ENCODE results near the gene MGLL.

Gene MGLL

DNA sequence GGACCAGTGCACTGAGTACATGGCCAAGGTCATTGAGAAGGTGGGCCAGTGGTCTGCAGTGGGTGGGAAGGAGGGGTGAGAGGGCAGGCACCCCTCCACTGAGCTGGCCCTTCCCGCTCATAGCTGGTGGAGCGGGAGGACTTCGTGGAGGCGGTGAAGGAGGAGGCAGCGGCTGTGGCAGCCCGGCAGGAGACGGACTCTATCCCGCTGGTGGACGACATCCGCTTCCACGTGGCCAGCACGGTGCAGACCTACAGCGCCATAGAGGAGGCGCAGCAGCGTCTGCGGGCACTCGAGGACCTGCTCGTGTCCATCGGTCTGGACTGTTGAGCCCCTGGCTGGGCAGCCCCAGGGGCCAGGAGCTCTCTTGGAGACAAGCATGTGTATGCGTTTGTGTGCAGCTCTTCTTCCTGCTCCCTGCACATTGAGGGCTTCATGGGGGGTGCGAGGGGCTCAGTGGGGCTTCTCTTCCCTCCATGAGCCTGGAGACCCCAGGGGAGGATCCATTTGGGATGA is 142.1 kb downstream of the MGLL start:
- in situ Hi-C loops (cut with HindIII; ENCODE audit: low sequenced_read_pairs), result loop anchor here (5.0 kb wide), 1 partner anchor 73 kb away; no protein-coding TSS in a partner anchor

DNA sequence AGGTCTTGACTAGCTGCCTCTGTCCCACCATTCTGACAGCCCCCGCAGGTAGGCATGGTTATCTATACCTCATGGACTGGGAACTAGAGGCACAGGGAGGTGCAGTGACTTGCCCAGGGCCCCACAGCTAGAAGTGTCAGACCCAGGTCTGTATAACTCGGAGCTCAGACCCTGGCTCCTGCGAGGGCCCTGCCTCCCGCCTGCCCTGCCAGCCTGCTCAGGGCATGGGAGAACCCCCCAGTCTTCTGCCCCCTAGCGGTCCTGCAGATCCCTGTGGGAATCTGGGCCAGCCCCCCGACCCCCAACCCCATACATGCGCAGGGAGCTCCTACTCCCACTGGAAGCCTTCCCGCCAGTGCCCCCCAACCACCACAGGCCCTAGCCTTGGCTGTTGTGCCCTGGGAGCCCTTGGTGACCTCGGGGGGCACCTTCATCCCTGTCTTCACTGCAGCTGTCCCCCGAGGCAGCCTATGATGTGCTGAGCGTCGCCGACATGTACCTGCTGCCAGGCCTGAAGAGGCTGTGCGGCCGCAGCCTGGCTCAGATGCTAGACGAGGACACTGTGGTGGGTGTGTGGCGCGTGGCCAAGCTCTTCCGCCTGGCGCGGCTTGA is 142.7 kb downstream of the MGLL start:
- in situ Hi-C loops (cut with HindIII; ENCODE audit: low sequenced_read_pairs), result loop anchor here (5.0 kb wide), 1 partner anchor 72 kb away; no protein-coding TSS in a partner anchor

DNA sequence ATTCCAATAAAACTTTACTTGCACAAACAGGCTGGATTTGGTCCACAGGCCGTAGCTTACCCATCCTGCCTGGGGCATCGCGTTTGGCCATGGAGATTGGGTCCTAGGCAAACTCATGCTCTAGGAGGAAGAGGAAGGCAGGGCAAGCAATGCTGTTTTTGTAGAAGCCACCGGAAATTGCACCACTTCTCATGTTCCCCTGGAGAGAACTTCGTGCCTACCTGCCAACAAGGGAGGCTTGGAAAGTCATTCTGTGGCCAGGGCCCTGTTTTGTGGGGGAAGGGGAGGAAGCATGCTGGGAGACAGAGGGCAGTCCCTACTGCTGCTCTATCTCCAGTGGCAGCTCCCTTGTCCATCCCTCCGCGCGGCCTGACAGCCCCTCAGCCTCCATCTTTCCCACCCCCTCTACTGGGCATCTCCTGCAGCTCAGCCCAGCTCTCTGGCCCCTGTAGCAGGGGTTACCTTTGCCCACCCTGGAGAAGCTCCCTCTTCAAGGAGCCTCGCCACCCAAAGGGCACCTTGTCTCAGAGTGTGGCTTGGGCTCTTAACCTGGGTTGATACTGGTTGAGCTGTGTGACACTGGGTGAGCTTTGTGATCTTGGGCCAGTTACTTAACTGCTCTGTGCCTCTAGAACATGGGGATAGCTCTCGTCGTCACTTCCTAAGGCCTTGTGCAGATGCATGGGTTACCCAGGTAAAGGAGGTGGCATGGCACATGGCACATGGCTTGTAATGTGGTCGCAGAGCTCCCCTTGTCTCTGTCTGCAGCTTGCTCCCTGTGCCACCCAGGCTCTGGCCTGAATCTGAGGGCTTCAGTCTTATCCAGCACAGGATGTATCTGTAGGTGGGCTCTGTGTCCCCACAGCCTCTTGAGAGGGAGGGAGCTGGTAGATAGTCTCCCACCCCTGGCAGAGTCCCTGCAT is 143.4 kb downstream of the MGLL start:
- in situ Hi-C loops (cut with HindIII; ENCODE audit: low sequenced_read_pairs), result no loop called here

DNA sequence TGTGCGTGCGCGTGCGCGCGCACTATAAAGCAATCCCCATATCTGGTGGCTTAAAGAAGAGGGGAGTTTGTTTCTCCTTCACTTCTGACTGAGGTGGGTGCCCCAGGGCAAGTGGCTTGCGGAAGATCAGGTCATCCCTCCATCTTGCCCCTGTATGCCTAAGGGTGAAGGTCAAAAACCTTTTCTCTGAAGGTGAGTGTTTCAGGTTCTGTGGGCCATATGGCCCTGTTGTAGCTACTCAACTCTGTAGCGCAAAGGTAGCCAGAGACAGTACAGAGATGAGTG is 144.1 kb downstream of the MGLL start:
- in situ Hi-C loops (cut with HindIII; ENCODE audit: low sequenced_read_pairs), result no loop called here

DNA sequence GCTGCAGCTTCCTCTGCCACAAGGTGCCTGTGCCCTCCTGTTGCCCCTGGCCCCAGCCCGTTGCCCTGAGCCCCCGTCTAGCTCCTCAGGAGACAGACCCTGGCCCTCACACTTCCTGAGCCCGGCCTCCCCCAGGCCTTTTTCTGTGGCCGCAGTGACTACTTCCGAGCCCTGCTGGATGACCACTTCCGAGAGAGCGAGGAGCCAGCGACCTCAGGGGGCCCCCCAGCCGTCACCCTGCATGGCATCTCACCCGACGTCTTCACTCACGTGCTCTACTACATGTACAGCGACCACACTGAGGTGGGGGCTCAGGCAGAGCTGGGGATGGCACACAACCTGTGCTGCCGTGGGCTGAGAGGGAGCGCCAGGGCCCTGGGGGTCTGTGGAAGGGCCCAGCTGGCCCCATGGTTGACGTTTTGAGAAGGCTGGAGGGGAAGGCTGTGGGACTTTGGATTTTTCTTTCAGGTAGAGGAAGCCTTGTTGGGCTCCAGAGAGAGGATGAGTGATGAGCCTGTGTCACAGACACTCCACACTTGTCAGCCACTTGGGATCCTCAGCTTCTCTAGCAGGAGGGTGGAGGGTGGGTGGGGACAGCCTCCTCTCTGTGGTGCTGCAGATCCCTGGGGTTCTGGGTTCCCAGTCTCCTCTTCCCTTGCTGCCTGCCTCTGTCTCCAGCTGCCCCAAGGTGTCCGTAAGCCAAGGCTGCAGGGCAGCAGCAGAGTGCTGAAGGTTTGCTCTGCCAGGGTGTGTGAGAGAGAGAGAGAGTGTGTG is 144.6 kb downstream of the MGLL start:
- in situ Hi-C loops (cut with HindIII; ENCODE audit: low sequenced_read_pairs), result no loop called here

DNA sequence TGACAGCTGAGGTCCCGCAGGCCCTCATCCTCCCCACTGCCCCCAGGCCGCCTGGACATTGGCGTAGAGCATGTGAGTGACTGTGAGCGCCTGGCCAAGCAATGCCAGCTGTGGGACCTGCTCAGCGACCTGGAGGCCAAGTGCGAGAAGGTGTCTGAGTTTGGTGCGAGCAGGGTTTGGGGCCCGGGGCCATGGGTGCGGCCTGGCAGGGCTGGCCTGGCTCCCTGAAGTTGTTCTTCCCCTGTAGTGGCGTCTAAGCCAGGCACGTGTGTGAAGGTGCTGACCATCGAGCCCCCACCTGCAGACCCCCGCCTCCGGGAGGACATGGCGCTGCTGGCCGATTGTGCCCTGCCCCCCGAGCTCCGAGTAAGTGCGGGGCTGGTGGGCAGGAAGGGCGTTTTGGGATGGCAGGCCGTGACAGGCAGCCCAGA is 145.4 kb downstream of the MGLL start:
- in situ Hi-C loops (cut with HindIII; ENCODE audit: low sequenced_read_pairs), result no loop called here

DNA sequence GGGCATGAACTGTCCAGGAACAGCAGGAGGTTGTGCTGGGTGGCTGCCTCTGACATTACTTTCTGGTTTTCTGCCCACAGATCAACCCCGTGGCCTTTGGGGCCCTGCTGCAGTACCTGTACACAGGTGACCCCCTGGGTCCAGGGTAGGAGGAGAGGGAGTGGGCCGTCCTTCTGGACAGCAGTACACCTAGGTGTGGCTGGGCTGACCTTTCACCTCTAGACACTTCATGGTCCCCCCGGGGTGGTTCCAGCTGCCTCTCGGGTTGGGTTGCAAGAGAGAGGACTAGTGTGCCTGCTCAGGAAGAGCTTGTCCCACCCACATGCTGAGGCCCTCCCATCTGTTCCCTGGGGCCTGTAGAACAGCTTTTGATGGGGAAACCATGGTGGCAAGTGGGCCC is 145.9 kb downstream of the MGLL start:
- in situ Hi-C loops (cut with HindIII; ENCODE audit: low sequenced_read_pairs), result no loop called here

DNA sequence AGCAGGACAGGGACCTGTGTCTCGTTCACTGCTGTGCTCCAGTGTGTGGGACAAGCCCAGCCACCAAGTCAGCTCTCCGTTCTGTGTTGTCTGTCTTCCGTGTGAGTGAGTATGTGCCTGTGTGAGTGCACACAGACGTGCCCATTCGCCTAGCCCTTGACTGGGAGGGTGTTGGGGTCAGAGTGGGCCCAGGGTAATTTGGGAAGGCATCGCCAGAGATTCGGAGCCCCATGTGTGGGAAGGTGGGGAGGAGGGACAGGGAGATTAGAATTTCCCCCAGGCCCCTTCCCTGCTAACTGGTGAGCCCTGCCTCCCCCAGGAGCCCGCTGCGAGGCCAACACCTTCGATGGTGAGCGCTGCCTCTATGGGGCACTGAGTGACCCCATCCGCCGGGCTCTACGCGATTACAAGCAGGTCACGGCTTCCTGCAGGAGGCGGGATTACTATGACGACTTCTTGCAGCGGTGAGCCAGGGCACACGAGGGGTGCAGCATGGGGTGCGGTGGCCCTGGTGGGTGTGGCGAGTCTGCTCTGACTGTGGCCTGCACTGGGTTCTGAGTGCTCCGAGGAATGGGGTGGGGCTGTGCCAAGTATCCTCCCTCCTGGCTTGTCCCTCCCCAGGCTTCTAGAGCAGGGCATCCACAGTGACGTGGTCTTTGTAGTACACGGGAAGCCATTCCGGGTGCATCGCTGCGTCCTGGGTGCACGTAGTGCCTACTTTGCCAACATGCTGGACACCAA is 146.5 kb downstream of the MGLL start:
- in situ Hi-C loops (cut with HindIII; ENCODE audit: low sequenced_read_pairs), result no loop called here

DNA sequence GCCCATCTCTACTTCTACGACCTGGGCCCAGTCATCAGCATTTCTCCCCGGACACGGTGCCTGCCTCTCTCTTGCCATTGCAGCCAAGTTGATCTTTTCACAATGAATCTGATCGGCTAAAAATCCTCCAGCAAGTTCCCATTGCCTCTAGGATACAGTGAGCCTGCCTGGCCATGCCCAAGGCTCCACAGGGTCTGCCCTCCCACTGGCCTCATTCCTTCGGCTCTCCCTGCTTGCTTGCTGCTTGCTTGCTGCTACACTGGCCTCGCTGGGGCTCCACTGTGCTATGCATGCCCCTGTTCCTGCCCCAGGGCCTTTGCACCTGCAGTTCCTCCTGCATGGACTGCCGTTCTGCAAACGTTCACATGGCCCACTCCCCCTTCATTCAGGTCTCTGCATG is 147.5 kb downstream of the MGLL start:
- in situ Hi-C loops (cut with HindIII; ENCODE audit: low sequenced_read_pairs), result loop anchor here (25.0 kb wide), 1 partner anchor 288 kb away; no protein-coding TSS in a partner anchor

DNA sequence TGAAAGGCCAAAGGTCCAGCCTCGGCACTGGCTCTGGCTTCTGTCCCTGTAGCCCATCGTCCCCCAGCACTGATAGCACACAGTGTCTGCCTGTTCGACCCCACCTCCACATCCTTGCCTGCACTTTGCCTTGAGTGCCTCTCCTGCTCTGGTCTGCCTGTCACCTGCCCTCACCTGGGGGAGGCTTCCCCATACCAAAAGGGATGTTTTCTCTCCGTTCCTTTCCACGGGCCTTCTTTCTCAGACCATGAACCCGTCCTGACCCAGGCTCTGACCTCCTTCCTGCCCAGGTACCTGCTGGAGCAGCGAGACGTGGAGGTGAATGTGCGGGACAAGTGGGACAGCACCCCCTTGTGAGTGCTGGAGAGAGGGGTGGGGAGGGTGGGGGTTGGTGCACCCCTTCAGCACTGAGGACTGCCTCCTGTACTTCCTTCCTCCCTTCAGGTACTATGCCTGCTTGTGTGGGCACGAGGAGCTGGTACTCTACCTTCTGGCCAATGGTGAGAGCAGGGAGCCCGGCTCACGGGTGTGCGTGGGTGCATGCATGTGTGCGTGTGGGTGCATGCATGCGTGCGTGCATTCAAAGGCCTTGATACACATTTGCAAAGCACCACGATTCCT is 148.1 kb downstream of the MGLL start:
- in situ Hi-C loops (cut with HindIII; ENCODE audit: low sequenced_read_pairs), result loop anchor here (25.0 kb wide), 1 partner anchor 288 kb away; no protein-coding TSS in a partner anchor

DNA sequence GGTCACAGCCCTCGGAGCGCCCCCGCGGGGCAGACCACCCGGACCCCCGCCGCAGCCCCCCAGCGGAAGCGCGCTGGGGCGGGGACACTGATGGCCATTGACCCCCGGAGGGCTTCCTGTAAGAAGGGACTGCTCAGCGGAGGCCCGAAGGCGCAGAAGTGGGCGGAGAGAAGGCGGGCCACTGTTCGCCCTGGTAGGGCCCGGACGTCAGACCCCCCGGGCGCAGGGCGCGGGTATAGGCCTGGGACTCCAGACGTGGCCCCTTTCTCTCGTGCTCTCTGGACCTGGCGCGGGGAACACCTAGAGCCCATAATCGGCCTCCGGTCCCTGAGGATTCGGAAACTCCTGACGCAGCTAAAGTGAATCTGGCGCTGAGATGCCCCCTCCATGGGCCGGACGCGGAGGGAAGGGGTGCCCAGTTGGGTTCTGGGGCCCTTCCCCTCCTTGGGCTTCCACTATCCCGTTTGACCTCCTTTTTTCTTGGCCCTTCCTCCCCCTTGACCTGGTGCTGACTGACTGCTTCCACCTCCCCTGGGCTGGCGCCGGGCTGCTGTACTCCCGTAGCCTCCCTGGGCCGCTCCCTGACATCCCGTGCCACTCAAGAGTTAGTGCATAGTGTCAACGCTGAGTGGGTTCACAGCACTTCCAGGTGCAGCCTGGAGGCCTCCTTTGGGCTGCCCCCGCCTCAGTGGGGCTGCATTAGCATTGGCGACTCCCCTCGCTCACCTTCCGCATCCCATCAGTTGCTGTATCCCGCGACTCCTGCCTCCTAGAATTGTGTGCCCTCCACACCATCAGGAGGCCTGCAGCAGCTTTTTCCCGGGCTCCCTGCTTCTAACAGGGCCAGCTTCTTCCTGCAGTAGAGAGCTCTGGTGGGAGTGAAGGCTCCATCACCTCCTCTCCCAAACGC is 148.9 kb downstream of the MGLL start:
- in situ Hi-C loops (cut with HindIII; ENCODE audit: low sequenced_read_pairs), result loop anchor here (25.0 kb wide), 1 partner anchor 289 kb away; no protein-coding TSS in a partner anchor

DNA sequence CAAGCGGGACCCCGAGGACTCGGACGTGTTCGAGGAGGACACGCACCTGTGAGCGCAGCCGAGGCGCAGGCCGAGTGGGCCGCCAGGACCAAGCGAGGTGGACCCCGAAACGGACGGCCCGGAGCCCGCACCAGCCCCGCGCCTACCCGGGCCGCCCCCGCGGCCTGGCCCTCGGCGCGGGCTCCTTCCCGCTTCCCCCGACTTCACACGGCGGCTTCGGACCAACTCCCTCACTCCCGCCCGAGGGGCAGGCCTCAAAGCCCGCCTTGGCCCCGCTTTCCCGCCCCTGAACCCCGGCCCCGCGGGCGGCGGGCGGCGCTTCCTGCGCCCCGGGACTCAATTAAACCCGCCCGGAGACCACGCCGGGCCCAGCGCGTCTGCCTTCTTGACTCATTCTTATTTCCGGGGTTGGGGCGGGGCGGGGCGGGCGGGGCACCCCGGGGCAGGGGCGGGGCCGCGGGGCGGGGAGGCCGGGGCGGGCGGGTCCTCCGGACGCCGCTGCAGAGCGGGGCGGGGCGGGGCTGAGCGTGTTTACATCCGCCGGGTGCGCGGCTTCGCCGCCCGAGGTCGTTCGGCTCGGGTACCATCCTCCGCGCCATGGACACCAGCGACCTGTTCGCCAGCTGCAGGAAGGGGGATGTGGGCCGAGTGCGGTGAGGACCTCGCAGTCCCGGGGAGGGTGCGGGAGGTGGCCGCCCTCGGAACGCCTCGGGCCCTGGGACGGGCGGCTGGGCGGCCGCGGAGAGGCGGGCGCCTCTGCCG is 149.7 kb downstream of the MGLL start, which contains the start of gene ABTB1:
Gene ABTB1 (plus strand): TSS at position 524 of the 762 bp plus-strand sequence. CDS start 74 bp downstream, at position 598.
- in situ Hi-C loops (cut with HindIII; ENCODE audit: low sequenced_read_pairs), result loop anchor here (25.0 kb wide), 1 partner anchor 290 kb away; no protein-coding TSS in a partner anchor

DNA sequence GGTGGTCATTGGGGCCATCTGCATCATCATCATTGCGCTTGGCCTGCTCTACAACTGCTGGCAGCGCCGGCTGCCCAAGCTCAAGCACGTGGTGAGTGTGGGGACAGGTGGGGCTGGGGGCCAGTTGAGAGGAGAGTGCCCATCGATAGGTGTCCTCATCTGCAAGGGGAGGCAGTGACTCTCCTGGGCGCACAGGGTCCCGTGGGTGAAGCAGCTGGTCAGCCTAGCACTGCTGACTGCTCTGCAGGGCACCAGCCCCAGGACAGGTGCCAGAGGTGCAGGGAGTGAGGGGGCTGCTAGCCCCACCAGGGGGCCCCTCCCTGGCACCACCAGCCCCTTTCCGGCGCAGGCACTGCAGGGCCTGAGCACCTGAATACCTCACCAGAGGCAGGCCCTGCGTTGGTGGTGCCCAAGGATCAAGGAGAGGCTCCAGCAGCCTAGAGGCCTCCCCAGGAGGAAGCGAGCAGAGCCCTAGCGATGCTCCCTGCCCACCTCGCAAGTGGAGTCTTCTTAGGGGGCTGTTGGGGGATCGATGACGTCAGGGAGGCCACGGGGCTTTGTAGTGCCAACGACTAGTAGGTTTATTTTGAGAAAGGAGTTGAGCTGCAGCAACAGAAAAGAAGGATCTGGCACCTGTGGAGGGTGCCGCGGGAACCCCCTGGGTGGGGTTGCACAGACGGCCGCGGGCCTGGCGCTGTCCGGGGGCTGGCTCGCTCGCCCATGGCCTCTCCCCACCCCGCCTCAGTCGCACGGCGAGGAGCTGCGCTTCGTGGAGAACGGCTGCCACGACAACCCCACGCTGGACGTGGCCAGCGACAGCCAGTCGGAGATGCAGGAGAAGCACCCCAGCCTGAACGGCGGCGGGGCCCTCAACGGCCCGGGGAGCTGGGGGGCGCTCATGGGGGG is 150.5 kb downstream of the MGLL start:
- in situ Hi-C loops (cut with HindIII; ENCODE audit: low sequenced_read_pairs), result loop anchor here (25.0 kb wide), 1 partner anchor 291 kb away; no protein-coding TSS in a partner anchor

DNA sequence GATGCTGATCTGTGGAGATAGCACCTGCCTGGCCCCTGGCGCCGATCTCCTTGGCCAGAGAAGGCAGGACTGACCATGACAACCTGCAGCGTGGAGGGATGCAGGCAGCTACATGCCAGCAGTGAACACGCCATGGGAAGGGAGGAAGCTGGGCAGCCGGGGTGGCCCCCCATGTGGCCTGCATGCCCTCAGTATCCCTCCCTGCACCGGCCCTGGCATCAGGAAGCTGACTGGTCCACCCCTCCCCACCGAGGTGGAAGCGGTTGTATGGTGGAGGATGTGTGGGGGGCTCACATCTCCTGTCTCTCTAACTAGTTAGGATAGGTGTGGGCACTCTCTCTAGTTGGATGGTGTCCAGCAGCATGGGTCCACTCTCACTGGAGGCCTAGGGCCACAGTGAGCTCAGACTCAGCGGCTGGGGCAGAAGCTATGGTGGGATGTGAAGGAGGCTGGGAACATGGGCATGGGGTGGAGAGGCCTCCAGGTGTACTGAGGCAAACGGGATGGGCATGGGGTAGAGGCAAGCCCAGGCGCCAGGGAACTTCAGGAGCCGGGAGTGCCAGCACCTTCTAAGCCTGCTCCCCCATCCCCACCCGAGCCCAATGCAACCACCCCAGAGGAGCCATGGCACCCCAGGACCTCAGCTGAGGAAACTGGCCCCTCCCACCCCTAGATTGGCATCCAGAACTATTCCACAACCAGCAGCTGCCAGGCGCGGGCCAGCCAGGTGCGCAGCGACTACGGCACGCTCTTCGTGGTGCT is 151.4 kb downstream of the MGLL start:
- in situ Hi-C loops (cut with HindIII; ENCODE audit: low sequenced_read_pairs), result loop anchor here (25.0 kb wide), 1 partner anchor 291 kb away; no protein-coding TSS in a partner anchor

DNA sequence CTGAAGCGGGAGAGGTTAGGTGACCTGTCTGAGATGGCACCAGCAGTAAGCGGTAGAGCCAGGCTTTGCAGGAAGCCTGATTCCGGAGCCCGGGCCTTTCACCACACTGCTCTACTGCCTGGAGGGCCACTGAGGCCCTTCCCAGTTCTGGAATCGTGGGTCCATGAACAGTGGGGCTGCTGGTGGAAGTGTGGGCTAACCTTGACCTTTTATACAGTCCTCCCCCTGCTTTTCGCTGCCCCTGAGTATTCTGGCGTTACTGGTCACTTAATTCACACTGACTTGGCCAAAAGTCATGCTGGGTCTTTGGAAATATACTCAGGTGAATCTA is 152.1 kb downstream of the MGLL start:
- in situ Hi-C loops (cut with HindIII; ENCODE audit: low sequenced_read_pairs), result loop anchor here (25.0 kb wide), 1 partner anchor 292 kb away; no protein-coding TSS in a partner anchor

Measured in endothelial cell of hepatic sinusoid (primary cell).